GM18508 (cell line): ENCODE data around the gene DOHH.
A peak's percentile ranks its signal among the peaks of the same experiment; 100 is the strongest.

ENCODE experiments used
- ATAC-seq: cut with Tn5 transposase; IDR thresholded peaks from one replicate; pipeline ENCODE4 v1.9.1; 2021; ENCODE audit warnings: moderate number of reproducible peaks; ENCODE audit not compliant: insufficient read depth, unreplicated experiment

The DOHH gene

GRCh38 chr19:3500429-3501101, at the start of gene DOHH:
Gene DOHH, minus strand, starts transcription at chr19:3500674. Its CDS starts 3,860 bp downstream, at chr19:3496814.
- peak; percentile 67 for ATAC-seq

GRCh38 chr19:3549816-3550215, 49.3 kb upstream of the DOHH start:
- no peak for ATAC-seq

GRCh38 chr19:3548606-3549005, 48.1 kb upstream of the DOHH start:
- ATAC-seq, result no peak

- ATAC-seq, result no peak
Measured at GRCh38 chr19:3547767-3548282, 47.4 kb upstream of the DOHH start.

GRCh38 chr19:3547301-3547731, 46.8 kb upstream of the DOHH start:
- no peak for ATAC-seq

- no peak for ATAC-seq
Measured at GRCh38 chr19:3546119-3546518, 45.6 kb upstream of the DOHH start.

GRCh38 chr19:3545669-3546034, 45.2 kb upstream of the DOHH start:
- no peak for ATAC-seq

- ATAC-seq, result no peak
Measured at GRCh38 chr19:3544742-3545668, 44.5 kb upstream of the DOHH start.

- no peak for ATAC-seq
Measured at GRCh38 chr19:3544058-3544376, 43.5 kb upstream of the DOHH start.

GRCh38 chr19:3543150-3544057, 42.9 kb upstream of the DOHH start:
- no peak for ATAC-seq

- no peak for ATAC-seq
Measured at GRCh38 chr19:3539756-3540118, 39.3 kb upstream of the DOHH start.

- ATAC-seq, result no peak
Measured at GRCh38 chr19:3538965-3539755, 38.7 kb upstream of the DOHH start, which contains the start of gene TEKTIP1. Gene TEKTIP1, plus strand, starts transcription at chr19:3539174. Its CDS starts 4 bp downstream, at chr19:3539178.

- ATAC-seq, result no peak
Measured at GRCh38 chr19:3538258-3538929, 37.9 kb upstream of the DOHH start.

- no peak for ATAC-seq
Measured at GRCh38 chr19:3537438-3538240, 37.2 kb upstream of the DOHH start.

GRCh38 chr19:3537101-3537437, 36.6 kb upstream of the DOHH start:
- ATAC-seq, result no peak

GRCh38 chr19:3536429-3537100, 36.1 kb upstream of the DOHH start:
- no peak for ATAC-seq

GRCh38 chr19:3535981-3536380, 35.5 kb upstream of the DOHH start:
- no peak for ATAC-seq

- ATAC-seq, result no peak
Measured at GRCh38 chr19:3535563-3535965, 35.1 kb upstream of the DOHH start.
